HG03565 (cell line): Measurements from ENCODE around the gene ANKRD33.
"Not testable (repeated sequence)": the region's sequence is repeated elsewhere in the genome, so short reads cannot be mapped to it uniquely, and the experiment has no call there.

Experiments
- ATAC-seq: cut with Tn5 transposase; IDR thresholded peaks from one replicate; pipeline ENCODE4 v1.9.1; 2021; ENCODE audit warnings: mild to moderate bottlenecking, moderate library complexity; ENCODE audit not compliant: unreplicated experiment

Gene ANKRD33

DNA sequence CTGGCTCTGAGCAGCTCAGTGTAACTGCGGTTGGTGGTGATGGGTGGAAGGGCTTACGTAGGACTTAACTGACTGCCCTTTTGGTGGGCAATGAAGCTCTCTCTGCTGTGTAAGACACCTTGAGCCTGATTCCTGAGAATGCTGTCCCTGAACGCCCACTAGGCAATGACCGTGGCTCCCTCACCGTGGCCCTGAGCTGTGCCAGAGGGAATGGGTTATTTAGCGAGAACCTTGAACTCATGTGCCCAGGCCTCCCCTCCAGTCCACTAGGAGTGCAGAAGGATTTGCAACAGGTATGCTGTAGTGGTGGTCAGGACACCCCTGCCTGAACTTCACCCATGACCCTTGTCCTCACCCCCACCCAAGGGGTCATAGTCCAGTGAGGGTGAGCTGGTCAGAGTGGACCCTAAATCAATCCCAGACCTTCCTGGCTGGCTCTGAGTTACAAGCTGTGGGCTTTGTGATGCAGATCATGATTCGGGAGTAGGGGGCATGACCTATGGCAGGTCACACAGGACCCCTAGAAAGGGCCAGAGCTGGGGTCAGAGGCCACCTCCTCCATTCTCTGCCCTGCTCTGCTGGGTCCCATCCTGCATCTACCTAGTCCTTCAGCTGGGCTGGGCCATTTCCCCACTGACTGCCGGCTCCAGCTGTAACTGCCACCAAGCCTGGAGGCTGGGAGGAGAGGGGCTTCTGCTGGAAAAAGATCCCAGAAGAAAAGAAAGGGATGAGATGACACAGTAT lies 14.5 kb upstream of the ANKRD33 start:
- ATAC-seq = no peak

DNA sequence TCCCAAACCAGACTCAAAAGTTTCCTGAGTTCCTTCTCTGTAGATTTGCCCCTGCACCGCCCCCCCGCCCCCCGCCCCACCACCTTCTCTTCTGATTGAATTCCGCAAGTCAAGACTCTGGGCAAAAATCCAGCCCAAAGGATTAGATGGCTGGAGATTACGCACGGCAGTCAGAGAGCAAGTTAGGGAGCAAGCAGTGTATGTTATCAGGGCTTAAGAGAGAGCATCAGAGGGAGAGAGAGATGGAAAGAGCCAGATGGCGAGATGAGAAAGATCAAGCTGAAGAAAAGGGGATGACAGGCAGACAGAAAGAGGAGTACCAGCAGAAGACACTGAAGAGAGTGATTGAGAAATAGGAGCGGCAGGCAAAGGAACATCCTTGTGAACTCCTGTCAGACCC lies 13.9 kb upstream of the ANKRD33 start:
- ATAC-seq = no peak

DNA sequence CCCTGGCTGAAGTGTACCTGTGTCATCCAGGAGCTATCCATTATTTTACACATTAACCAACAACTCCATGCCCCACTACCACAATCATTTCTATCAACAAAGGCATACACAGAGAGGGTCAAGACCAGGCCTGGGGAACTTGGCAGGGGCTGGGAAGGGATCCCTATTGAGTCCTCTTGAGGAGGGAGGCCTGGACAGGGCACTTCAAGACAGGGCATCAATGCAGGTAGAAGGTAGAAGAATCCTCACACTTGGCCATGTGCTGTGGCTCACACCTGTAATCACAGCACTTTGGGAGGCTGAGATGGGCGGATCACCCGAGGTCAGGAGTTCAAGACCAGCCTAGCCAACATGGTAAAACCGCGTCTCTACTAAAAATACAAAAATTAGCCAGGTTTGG lies 13.4 kb upstream of the ANKRD33 start:
- no peak for ATAC-seq

DNA sequence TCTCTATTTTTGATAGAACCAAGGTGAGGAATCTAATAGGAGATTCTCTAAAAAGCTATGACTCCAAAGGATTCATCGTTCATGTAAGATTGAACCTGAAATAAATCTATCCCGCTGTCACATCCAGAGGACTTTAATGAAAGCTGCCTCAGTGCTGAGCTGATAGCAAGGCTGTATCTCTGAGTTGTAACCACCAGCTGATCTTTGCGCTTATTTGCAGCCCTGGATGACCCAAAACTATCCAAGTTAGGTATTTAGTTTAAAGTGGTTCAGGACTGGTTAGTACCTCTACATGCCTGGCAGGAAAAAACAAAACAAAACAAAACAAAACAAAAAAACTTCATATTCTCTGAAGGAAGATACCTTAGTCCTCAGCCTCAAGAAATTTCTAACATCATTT lies 8.8 kb upstream of the ANKRD33 start:
- ATAC-seq = no peak

DNA sequence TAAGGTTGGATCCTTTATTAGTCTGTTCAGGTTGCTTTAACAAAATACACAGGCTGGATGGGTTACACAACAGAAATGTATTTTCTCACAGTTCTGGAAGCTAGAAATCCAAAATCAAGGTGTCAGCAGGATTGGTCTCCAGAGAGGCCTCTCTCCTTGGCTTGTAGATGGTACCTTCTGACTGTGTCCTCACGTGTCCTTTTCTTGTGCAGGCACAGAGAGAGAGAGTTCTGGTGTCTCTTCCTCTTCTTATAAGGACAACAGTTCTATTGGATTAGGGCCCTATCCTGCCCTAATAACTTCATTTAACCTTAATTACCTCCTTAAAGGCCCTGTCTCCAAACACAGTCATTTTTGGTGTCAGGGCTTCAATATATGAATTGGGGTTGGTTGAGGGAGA lies 4.6 kb upstream of the ANKRD33 start:
- ATAC-seq = no peak

DNA sequence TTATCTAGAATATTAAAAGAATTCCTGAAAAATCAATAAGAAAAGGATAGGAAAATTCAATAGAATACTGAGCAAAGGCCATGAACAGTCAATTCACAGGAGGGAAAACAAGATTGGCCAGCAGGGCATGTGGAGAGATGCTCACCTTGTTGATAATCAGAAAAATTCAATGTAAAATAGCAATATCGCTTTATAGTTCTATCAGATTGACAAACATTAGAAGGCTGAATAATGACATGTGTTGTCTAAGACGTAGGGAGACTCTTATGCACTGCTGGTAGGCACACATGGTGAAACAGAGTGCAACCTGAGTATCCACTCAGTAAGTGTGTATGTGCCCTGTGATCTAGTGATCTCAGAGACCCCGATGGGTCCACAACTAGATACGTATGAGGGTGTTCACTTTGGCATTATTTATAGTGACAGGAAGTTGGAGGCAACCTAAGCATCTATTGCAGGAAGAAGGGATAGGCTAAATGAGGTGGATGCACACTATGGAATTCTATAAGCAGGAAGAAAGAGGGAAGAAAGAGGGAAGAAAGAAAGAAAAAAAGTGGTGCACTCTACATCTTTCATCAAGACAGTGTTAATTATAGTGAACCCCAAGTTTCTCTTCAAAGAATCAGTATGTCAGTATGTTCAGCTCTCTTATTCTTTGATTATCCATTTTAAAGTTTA lies 3.8 kb upstream of the ANKRD33 start:
- no peak for ATAC-seq

DNA sequence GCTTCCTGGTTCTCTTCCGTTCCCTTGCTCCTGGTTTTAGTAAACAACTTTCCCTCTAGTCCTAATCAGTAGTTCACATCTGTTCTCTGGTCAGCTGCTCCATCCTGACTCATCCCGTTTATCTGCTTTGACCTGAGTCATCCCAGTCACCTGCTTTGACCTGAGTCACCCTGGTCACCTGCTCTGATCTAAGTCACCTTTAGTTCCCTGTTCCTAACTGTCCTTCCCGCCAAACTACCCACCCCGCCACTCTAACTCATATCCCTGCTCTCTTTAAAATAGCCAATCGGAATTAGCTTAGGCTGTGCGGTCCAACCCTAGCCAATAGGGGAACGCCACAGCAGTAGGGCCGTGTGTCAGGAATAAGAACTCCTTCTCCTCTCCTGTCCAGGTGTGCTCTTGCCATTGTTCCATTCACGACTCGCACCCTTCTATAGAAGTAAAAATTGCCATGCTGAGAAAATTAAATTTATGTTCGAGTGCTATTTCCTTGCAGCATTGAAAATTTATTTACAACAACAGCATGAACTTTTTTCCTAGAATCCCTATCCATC lies 3.1 kb upstream of the ANKRD33 start:
- no peak for ATAC-seq

DNA sequence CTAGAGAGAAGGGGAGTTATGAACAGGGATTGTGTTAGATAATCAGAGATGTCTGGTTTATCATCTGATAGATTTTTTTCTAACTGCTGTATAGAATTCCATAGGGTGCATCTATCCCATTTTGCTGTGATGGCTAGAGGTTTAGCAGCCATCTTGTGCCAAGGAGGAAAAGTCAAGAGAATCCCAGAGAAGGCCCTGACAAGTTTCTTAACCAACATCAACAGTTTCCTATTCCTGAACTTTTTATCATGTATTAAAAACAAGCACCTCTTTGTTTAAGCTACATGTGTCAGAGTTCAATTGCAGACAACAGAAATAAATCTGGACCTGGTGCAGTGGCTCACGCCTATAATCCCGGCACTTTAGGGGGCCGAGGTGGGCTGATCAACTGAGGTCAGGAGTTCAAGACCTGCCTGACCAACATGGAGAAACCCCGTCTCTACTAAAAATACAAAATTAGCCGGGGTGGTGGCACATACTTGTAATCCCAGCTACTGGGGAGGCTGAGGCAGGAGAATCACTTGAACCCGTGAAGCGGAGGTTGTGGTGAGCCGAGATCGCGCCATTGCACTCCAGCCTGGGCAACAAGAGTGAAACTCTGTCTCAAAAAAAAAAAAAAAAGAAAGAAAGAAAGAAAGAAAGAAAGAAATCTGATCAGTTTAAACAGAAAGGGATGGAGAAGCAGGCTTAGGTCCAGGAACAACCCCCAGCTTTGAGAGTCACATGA lies 2.4 kb upstream of the ANKRD33 start:
- not testable (repeated sequence) for ATAC-seq

DNA sequence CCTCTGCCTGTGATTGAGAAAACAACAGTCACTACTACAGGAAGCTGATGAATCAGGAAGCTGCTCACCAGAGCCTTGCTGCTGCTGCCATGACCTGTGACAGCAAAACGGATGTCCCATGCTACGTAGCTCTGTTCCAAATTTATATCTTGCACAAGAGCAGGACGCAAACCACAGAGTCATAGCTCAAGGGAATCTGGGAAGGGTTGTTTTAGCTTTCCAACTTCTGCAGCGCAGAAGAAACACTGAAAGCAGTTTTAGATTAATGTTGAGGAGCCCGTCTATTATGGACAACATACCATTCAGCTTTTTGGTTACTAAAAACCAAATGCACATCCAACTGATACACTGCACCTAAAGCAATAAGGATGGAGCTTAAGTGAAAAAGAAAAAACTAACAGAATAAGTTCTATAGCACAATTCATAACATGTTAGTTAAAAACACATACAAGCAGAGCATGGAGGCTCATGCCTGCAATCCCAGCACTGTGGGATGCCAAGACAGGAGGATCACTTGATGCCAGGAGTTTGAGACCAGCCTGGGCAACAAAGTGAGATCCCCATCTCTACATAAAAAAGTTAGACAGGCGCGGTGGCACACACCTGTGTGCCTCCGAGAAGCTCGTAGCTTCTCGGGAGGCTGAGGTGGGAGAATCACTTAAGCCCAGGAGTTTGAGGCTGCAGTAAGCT lies 1.7 kb upstream of the ANKRD33 start:
- ATAC-seq = no peak

DNA sequence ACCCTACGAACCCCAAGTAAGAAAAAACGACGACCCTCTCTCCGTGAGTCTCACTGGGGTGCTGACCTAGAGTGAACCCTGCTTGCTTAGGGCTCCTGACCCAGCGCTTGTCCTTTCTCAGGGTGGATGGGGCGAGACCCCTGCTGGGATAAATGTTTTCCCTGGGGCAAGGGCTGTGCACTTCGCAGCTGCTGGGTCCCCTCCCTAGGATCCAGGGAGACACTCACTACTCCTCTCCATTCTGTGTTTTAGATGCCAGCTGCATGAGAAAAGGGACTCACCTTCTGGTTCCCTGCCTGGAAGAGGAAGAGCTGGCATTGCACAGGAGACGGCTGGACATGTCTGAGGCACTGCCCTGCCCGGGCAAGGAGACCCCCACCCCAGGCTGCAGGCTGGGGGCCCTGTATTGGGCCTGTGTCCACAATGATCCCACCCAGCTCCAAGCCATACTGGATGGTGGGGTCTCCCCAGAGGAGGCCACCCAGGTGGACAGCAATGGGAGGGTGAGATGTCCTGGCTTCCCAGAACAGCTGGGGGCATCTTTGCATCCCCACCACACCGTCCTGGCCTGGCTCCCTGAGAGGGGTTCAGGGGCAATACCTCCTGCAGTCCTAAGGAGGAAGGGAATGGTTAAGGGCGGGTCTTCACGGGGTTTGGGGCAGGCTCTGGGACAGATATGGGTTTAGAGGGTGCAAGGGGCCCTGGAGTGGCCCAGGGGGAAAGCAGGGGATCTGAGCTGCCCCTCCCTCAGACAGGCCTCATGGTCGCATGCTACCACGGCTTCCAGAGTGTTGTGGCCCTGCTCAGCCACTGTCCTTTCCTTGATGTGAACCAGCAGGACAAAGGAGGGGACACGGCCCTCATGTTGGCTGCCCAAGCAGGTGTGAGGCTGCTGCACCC lies 663 bp downstream of the ANKRD33 start:
- no peak for ATAC-seq

DNA sequence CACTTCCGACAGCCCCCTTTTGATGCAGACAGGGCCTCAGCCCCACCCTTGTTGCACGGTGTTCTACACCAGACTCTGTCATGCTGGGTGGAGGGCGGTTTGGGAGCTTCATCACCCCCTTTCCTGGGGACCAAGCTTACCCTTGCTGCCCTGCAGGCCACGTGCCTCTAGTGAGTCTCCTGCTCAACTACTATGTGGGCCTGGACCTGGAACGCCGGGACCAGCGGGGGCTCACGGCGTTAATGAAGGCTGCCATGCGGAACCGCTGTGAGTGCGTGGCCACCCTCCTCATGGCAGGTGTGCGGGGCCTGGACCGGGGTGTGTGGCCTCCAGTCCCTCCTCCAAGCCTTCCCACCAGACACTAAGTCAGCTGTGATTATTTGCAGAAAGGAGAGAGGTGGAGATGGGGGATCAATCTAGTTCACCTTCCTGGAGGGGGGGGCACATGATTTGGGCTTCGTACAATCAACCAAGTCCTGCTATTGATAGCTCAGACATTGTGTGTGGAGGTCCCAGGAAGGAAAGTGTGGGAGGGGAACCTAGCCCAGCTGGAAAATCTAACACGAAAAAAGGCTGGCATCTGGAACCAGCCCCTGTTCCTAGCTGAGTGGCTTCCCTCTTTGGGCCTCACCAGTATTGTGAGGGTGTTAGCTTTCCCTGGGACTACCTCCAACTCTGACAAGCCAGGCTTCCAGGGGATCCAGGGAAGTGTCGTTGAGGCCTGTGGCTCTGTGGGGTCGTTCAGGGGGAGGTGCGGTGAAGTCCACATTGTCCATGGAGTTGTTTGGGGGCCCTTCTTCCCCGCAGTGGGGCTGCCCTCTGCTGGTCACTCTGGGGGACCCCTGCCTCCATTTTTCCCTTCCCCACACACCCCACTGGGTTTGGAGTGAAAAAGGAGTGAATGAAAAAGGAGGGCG lies 1.6 kb downstream of the ANKRD33 start:
- no peak for ATAC-seq

DNA sequence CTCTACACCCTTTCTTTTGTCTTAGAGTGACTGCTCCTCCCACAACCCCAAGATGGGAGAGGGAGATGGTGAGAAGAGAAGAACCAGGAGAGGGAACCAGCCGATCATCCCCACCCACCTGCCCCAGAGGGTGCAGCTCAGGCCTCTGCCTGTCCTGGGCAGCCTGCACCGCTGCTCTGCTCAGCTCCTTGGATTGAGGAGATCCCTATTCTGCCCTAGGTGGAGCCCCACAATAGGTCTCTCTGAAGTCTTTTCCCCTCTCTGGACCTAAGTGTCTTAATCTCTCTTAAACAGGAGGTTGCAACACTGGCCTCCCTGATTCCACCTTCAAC lies 2.2 kb downstream of the ANKRD33 start:
- no peak for ATAC-seq

DNA sequence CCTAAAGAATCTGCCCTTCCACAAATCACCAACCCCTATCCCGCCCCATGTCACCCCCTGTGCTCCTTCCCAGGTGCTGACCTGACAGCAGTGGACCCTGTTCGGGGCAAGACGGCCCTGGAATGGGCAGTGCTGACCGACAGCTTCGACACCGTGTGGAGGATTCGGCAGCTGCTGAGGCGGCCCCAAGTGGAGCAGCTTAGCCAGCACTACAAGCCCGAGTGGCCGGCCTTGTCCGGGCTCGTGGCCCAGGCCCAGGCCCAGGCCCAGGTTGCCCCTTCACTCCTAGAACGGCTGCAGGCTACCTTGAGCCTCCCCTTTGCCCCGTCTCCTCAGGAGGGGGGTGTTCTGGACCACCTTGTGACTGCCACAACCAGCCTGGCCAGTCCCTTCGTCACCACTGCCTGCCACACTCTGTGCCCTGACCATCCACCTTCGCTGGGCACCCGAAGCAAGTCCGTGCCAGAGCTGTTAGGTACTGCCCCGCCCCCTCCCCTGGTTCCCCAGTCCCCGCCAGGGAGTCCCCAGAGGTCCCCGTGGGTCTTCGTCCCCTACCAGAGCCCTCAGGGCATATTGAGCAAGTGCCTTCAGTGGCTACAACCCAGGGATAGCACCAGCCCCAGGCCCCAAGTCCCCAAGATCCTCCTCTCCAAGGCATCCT lies 2.7 kb downstream of the ANKRD33 start:
- ATAC-seq = no peak

DNA sequence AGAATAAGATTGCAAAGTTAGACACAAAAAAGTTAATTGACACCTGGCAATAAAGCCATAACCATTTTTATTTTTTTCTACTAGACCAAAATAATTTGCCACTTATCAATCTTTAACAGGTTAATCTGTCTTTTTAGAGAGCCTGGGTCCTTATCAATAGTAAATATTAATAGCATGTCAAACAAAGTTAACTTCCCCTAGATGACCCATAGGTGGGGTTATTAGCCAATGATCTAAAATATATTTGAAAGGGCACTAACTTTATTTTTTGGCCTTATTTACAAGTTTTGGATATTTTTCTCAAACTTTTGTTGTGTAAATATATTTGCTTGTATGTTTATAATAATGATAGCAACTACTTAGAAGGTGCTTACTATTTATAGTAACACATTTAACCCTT lies 3.9 kb downstream of the ANKRD33 start:
- ATAC-seq = no peak

DNA sequence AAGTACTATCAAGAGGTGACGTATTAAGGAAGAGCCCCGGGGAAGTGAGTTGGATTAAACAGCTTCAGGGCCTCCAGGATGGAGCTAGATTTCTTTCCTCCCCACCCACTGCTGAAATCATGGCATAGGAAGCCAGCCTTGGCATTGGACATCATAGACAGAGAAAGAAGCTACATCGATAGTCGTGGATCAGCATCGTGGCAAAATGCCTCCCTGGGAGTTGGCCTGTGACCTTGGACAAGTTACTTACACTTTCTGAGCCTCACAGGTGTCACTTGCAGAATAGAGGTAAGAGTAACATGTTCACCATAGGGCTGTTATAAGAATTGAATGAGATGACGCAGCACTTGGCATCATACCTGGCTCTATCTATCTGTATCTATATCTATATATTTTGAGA lies 5.9 kb downstream of the ANKRD33 start:
- no peak for ATAC-seq

DNA sequence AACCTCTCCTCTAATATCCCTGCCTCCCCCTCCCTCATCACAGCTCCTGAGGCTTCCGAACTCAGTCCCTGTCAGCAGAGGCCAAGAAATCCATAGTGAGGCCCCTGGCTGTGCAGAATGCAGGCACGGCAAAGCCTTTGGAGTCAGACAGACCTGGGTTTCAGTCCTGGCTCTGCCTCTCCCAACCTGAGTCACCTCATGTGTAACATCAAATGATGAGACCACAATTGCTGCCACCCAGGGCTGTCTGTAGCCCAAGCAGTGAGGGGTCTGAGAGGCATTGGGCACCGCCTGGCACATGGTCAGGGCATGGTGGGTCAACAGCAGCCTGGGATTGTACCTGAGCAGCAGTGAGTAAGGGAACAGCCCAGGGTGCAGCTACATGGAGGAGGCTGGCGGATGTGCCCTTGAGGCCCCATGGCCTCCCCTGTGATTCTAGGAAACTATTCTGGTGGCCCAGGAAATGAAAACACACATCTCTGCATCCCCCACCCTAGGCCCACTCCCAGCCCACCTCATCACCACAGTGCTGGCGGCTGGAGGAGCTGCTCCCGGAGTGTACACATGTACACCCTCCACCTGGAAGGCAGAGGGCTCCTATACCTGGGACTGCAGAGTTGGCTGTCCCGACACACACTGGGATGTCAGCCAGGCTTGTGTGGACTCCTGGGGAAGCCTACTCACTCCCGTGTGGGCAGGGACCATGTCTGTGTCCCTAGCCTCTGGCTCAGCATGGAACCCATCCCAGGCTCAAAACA lies 7.7 kb downstream of the ANKRD33 start:
- no peak for ATAC-seq

DNA sequence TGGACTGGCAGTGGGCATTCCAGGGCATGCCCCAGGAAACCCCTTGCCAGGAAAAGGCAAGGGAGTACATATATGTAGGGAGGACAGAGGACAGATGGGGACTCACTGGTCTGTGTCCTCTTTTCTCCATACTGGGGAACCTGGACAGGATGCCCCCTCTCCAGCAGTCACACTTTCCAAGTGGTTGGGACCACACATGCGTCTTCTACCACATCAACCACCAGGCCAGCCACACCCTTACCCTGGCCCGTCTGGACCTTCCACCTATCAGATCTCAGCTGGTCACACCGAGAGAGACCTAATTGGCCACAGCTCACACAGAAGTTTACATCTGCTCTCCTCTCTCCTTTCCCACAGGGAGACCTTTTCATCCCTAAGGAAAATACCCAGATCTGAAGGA lies 8.3 kb downstream of the ANKRD33 start:
- no peak for ATAC-seq

DNA sequence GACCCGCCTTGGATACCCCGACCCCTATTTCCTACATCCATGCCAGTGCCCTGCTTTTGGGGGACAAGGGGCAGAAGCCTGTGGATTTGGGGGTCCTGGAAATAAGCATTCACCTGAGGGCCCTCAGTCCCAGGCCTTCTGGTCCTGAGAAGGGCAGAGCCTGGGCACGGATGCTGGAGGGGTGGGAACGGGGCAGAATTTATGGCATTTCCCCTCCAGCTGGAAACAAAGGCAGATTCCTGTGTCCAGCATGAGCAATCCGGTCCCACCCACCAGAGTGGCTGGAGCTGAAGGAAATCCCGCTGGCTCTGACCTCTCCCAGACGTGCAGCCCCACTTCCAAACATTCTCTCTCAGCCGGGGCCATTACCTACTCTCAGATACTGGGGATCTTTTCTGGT lies 9.3 kb downstream of the ANKRD33 start:
- ATAC-seq = no peak
